Panc1 (cell line): ENCODE data around the gene TDRD10. TPM values are rescaled to one million over a fixed set of nuclear protein-coding genes. Genes with fewer than 3 reads are reported as not detected.

Experiments used
- ATAC-seq: fragments of 200-7000 bp; cut with Tn5 transposase; 2 replicates; pipeline ENCODE4 v1.9.1; 2020; ENCODE audit warnings: mild to moderate bottlenecking, moderate library complexity
- BruUV-seq: library from RNA; stranded (reverse); fragments of 400-500 nt; replicated peaks from 2 replicates; lab custom pipeline; 2021; lab: Mats Ljungman, UMichigan
- CTCF ChIA-PET: fragments of 300-600 bp; sonication (Branson Sonifier 250); formaldehyde crosslinking; loops from one replicate; lab custom pipeline; 2022; ENCODE audit warnings: antibody characterized with exemption; lab: Charles Lee
- POLR2A ChIA-PET: fragments of 300-600 bp; sonication (Branson Sonifier 250); formaldehyde crosslinking; loops from one replicate; lab custom pipeline; 2022; ENCODE audit warnings: antibody characterized with exemption; lab: Charles Lee
- DNase-seq: peaks from one replicate; pipeline ENCODE4 v3.0.0-alpha.2; 2010; ENCODE audit warnings: low read depth, low spot score
- H3K27ac ChIP-seq: 2 replicates; pipeline ENCODE4 v1.5.1; 2011; ENCODE audit warnings: mild to moderate bottlenecking, low read length, inconsistent platforms
- H3K27me3 ChIP-seq: fragments of 200-500 bp; sonication (Bioruptor generic); 2 replicates; pipeline ENCODE4 v1.6.0; 2014; ENCODE audit warnings: low read length, inconsistent platforms; ENCODE audit not compliant: control insufficient read depth, insufficient read depth
- H3K36me3 ChIP-seq: fragments of 200-500 bp; sonication (Bioruptor generic); 2 replicates; pipeline ENCODE4 v1.5.1; 2014; ENCODE audit warnings: inconsistent platforms, mild to moderate bottlenecking, low read length, moderate library complexity; ENCODE audit not compliant: control insufficient read depth, insufficient read depth
- H3K4me1 ChIP-seq: 2 replicates; pipeline ENCODE4 v1.5.1; 2011; ENCODE audit warnings: inconsistent platforms, mild to moderate bottlenecking, low read length, moderate library complexity; ENCODE audit not compliant: control insufficient read depth, insufficient read depth
- H3K4me3 ChIP-seq, 2 experiments: 2 replicates each; pipeline ENCODE4 v1.5.1; 2011 to 2012; ENCODE audit warnings: low read depth in 2 of 2, low read length in 2 of 2, mild to moderate bottlenecking in 2 of 2, inconsistent platforms in 1 of 2, moderate library complexity in 1 of 2
- H3K9me3 ChIP-seq: fragments of 200-500 bp; sonication (Bioruptor generic); 2 replicates; pipeline ENCODE4 v1.5.1; 2014; ENCODE audit warnings: low read depth, mild to moderate bottlenecking, inconsistent platforms, low read length, moderate library complexity; ENCODE audit not compliant: control insufficient read depth, insufficient read depth
- CTCF ChIP-seq: fragments of 450-650 bp; IDR thresholded peaks from 2 replicates; pipeline ENCODE4 v1.5.1; 2017; ENCODE audit warnings: mild to moderate bottlenecking
- POLR2AphosphoS5 ChIP-seq: IDR thresholded peaks from 2 replicates; pipeline ENCODE4 v1.6.1; 2012; ENCODE audit warnings: mild to moderate bottlenecking, low read depth, low read length, moderate library complexity
- REST ChIP-seq, 2 experiments: IDR thresholded peaks; 2 replicates each; pipeline ENCODE4 v1.6.1; 2011 to 2012; ENCODE audit warnings: low read depth in 2 of 2, control low read depth in 1 of 2, low read length in 1 of 2, mild to moderate bottlenecking in 1 of 2, moderate library complexity in 1 of 2; ENCODE audit not compliant: insufficient read depth in 1 of 2
- SIN3A ChIP-seq: IDR thresholded peaks from 2 replicates; pipeline ENCODE4 v1.6.1; 2012; ENCODE audit warnings: low read depth, mild to moderate bottlenecking, low read length, moderate library complexity, borderline replicate concordance; ENCODE audit not compliant: insufficient read depth
- TCF7L2 ChIP-seq: IDR thresholded peaks from 2 replicates; pipeline ENCODE4 v1.6.1; 2011; ENCODE audit warnings: mild to moderate bottlenecking, low read depth, low read length, inconsistent platforms
- in situ Hi-C: cut with HindIII; loops from 2 replicates; pipeline ENCODE4 v1.10.0; 2016; ENCODE audit warnings: low sequenced_read_pairs, low pct_unique_long_range_greater_than_20kb
- intact Hi-C: fragments of 100-400 bp; cut with micrococcal nuclease; formaldehyde crosslinking; loops from one replicate; pipeline ENCODE4 v1.10.0; 2022; ENCODE audit not compliant: unreplicated experiment
- total RNA-seq: library from RNA; stranded (reverse); gene quantifications from one replicate; pipeline ENCODE4 v1.2.1, GENCODE V29; 2021; ENCODE audit not compliant: unreplicated experiment

Gene TDRD10
- total RNA-seq, 1 experiment from 2014 or later, result not detected

- peak overlapping the region; percentile 81 for H3K4me3 ChIP-seq
- ATAC-seq (peak; percentile 78), DNase-seq (peak; percentile 89)
- intact Hi-C loops, result loop anchor here (10.0 kb wide), 3 partner anchors 195 to 395 kb away; partner anchors contain the start of gene PBXIP1
- no peaks in the 10 kb centered on the region for H3K9me3 ChIP-seq
- TF ChIP-seq CTCF (peak; percentile 92), REST (IDR thresholded peaks at IDR 0.05; ENCODE audit: insufficient read depth in 1 of 2, low read depth in 2 of 2, low read length in 1 of 2) (0 out of 4 replicates have a peak, but pooled peaks of 1 of the 2 experiments have one; percentile 37), SIN3A (no peak), TCF7L2 (no peak), POLR2AphosphoS5 (no peak; the same call in 1 of the 2 replicates)
- peaks cover 13% of the 10 kb centered on the region; the same call in 1 of the 2 replicates for H3K36me3 ChIP-seq
- peak overlapping the region; percentile 91 for H3K27ac ChIP-seq
- TSS peak; percentile 93 for BruUV-seq
- H3K4me1 ChIP-seq, result peaks cover 14% of the 10 kb centered on the region
- POLR2A ChIA-PET, result no interaction called here
- no peaks in the 10 kb centered on the region for H3K27me3 ChIP-seq
- in situ Hi-C loops, result no loop called here
- CTCF ChIA-PET, result interaction anchor here (0.6 to 1.6 kb wide), 13 partner anchors 8 to 492 kb away, joined by 3 to 11 read pairs (median 4); partner anchors contain the start of genes ADAM15 and CHRNB2
These were observed 57.5 kb downstream of the TDRD10 start for GRCh38 chr1:154559466-154560044.

- Histone ChIP-seq H3K4me1 (no peaks in the 10 kb centered on the region), H3K9me3 (no peaks in the 10 kb centered on the region), H3K4me3 (no peak overlapping the region), H3K27ac (no peak overlapping the region), H3K27me3 (peaks cover 19% of the 10 kb centered on the region), H3K36me3 (no peaks in the 10 kb centered on the region)
- no TSS peak for BruUV-seq
- POLR2A ChIA-PET, result no interaction called here
- ATAC-seq (no peak), DNase-seq (no peak)
- no peak for TF ChIP-seq REST (IDR thresholded peaks at IDR 0.05; ENCODE audit: insufficient read depth in 1 of 2, low read depth in 2 of 2, low read length in 1 of 2)
- no peak for TF ChIP-seq CTCF
- no peak for TF ChIP-seq POLR2AphosphoS5
- no peak for TF ChIP-seq SIN3A
- CTCF ChIA-PET, result no interaction called here
- intact Hi-C loops (loop anchor here (10.0 kb wide), 3 partner anchors 189 to 389 kb away; partner anchors contain the start of gene PBXIP1), in situ Hi-C loops (no loop called here)
These were observed 63.9 kb downstream of the TDRD10 start for GRCh38 chr1:154565876-154566275.
